Ishikawa (cell line): ENCODE data around the gene PSMG4.

ENCODE experiments used
- CEBPB ChIP-seq: IDR thresholded peaks from 2 replicates; pipeline ENCODE4 v1.6.1; 2012
- CREB1 ChIP-seq: IDR thresholded peaks from 2 replicates; pipeline ENCODE4 v1.6.1; 2012; ENCODE audit warnings: low read depth
- EGR1 ChIP-seq: IDR thresholded peaks from 2 replicates; pipeline ENCODE4 v1.6.1; 2012
- EP300 ChIP-seq: IDR thresholded peaks from 2 replicates; pipeline ENCODE4 v1.6.1; 2012; ENCODE audit warnings: borderline replicate concordance
- FOXM1 ChIP-seq: IDR thresholded peaks from 2 replicates; pipeline ENCODE4 v1.6.1; 2012; ENCODE audit warnings: low read depth, borderline replicate concordance
- NFIC ChIP-seq: IDR thresholded peaks from 2 replicates; pipeline ENCODE4 v1.6.1; 2012
- RAD21 ChIP-seq: IDR thresholded peaks from 2 replicates; pipeline ENCODE4 v1.6.1; 2012; ENCODE audit warnings: low read depth
- TAF1 ChIP-seq: IDR thresholded peaks from 2 replicates; pipeline ENCODE4 v1.6.1; 2012; ENCODE audit warnings: low read depth, mild to moderate bottlenecking
- TCF12 ChIP-seq: IDR thresholded peaks from 2 replicates; pipeline ENCODE4 v1.6.1; 2012; ENCODE audit warnings: low read depth
- TEAD4 ChIP-seq: IDR thresholded peaks from 2 replicates; pipeline ENCODE4 v1.6.1; 2012
- YY1 ChIP-seq: IDR thresholded peaks from 2 replicates; pipeline ENCODE4 v1.6.1; 2012; ENCODE audit warnings: low read depth
- ZBTB7A ChIP-seq: IDR thresholded peaks from 2 replicates; pipeline ENCODE4 v1.6.1; 2012; ENCODE audit warnings: low read depth
- TF ChIP-seq, protein P1 (sequence below): IDR thresholded peaks from 2 replicates; pipeline ENCODE4 v1.6.1; 2012; ENCODE audit warnings: low read depth, mild to moderate bottlenecking
- TF ChIP-seq, protein P2 (sequence below): IDR thresholded peaks from 2 replicates; pipeline ENCODE4 v1.6.1; 2012
- TF ChIP-seq, protein P3 (sequence below): IDR thresholded peaks from 2 replicates; pipeline ENCODE4 v1.6.1; 2012

The PSMG4 gene

GRCh38 chr6:3230256-3230882 is 28.4 kb upstream of the PSMG4 start:
- TF ChIP-seq EP300 (no peak), RAD21 (no peak), CREB1 (no peak), EGR1 (no peak), TAF1 (no peak), FOXM1 (no peak), TCF12 (no peak), CEBPB (no peak), TEAD4 (no peak), ZBTB7A (no peak)
- TF ChIP-seq, protein P1, sequence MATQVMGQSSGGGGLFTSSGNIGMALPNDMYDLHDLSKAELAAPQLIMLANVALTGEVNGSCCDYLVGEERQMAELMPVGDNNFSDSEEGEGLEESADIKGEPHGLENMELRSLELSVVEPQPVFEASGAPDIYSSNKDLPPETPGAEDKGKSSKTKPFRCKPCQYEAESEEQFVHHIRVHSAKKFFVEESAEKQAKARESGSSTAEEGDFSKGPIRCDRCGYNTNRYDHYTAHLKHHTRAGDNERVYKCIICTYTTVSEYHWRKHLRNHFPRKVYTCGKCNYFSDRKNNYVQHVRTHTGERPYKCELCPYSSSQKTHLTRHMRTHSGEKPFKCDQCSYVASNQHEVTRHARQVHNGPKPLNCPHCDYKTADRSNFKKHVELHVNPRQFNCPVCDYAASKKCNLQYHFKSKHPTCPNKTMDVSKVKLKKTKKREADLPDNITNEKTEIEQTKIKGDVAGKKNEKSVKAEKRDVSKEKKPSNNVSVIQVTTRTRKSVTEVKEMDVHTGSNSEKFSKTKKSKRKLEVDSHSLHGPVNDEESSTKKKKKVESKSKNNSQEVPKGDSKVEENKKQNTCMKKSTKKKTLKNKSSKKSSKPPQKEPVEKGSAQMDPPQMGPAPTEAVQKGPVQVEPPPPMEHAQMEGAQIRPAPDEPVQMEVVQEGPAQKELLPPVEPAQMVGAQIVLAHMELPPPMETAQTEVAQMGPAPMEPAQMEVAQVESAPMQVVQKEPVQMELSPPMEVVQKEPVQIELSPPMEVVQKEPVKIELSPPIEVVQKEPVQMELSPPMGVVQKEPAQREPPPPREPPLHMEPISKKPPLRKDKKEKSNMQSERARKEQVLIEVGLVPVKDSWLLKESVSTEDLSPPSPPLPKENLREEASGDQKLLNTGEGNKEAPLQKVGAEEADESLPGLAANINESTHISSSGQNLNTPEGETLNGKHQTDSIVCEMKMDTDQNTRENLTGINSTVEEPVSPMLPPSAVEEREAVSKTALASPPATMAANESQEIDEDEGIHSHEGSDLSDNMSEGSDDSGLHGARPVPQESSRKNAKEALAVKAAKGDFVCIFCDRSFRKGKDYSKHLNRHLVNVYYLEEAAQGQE = no peak
- TF ChIP-seq, protein P2, sequence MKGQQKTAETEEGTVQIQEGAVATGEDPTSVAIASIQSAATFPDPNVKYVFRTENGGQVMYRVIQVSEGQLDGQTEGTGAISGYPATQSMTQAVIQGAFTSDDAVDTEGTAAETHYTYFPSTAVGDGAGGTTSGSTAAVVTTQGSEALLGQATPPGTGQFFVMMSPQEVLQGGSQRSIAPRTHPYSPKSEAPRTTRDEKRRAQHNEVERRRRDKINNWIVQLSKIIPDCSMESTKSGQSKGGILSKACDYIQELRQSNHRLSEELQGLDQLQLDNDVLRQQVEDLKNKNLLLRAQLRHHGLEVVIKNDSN = no peak

GRCh38 chr6:3230900-3231246 is 27.9 kb upstream of the PSMG4 start:
- TF ChIP-seq TAF1 = no peak
- no peak for TF ChIP-seq TEAD4
- no peak for TF ChIP-seq NFIC
- TF ChIP-seq CREB1 = no peak
- no peak for TF ChIP-seq RAD21
- TF ChIP-seq EGR1 = no peak
- no peak for TF ChIP-seq FOXM1
- TF ChIP-seq CEBPB = no peak
- no peak for TF ChIP-seq TCF12
- TF ChIP-seq ZBTB7A = no peak
- TF ChIP-seq EP300 = no peak
- TF ChIP-seq YY1 = no peak
- TF ChIP-seq, protein P2 = no peak
- TF ChIP-seq, protein P3, sequence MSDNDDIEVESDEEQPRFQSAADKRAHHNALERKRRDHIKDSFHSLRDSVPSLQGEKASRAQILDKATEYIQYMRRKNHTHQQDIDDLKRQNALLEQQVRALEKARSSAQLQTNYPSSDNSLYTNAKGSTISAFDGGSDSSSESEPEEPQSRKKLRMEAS = no peak
- TF ChIP-seq, protein P1 = no peak

- TF ChIP-seq TAF1 = no peak
- TF ChIP-seq, protein P2 = no peak
- TF ChIP-seq TEAD4 = no peak
- no peak for TF ChIP-seq CREB1
- TF ChIP-seq ZBTB7A = no peak
- no peak for TF ChIP-seq TCF12
- TF ChIP-seq FOXM1 = no peak
- no peak for TF ChIP-seq NFIC
- no peak for TF ChIP-seq EGR1
- TF ChIP-seq, protein P3 = no peak
- TF ChIP-seq CEBPB = no peak
- TF ChIP-seq EP300 = no peak
- TF ChIP-seq RAD21 = no peak
- TF ChIP-seq, protein P1 = no peak
These were observed 27.3 kb upstream of the PSMG4 start for GRCh38 chr6:3231247-3232016.
